ENCODE results near the gene CENPE. TPM values are rescaled to one million over a fixed set of nuclear protein-coding genes. Genes with fewer than 3 reads are reported as not detected.
"Not testable (repeated sequence)": the region's sequence is repeated elsewhere in the genome, so short reads cannot be mapped to it uniquely, and the experiment has no call there.

Gene CENPE
- total RNA-seq, 1 experiment from 2014 or later = 38.1 TPM

- Histone ChIP-seq H2BK12ac (ENCODE audit: insufficient read length, low read depth, low read length) (no peak overlapping the region), H4K20me1 (ENCODE audit: control insufficient read depth, insufficient read depth, insufficient read length) (no peaks in the 10 kb centered on the region), H2BK15ac (ENCODE audit: low read depth, low read length) (no peak overlapping the region), H3K79me2 (ENCODE audit: insufficient read depth, low read length) (no peaks in the 10 kb centered on the region), H4K5ac (ENCODE audit: insufficient read length, low read depth, low read length) (no peak overlapping the region), H2BK20ac (ENCODE audit: low read depth, low read length, poor library complexity, severe bottlenecking) (no peak overlapping the region), H3K27me3 (ENCODE audit: insufficient read depth, low read length) (no peaks in the 10 kb centered on the region), H3K4ac (ENCODE audit: low read depth, low read length) (no peak overlapping the region), H3K27ac (ENCODE audit: insufficient read length, low read depth, low read length) (no peak overlapping the region), H4K91ac (ENCODE audit: insufficient read length, low read depth, low read length) (no peak overlapping the region), H2BK120ac (ENCODE audit: low read depth, low read length, poor library complexity, severe bottlenecking) (no peak overlapping the region), H3K4me2 (ENCODE audit: insufficient read depth, insufficient read length, low read length) (no peak overlapping the region), H3K23ac (ENCODE audit: insufficient read length, low read depth, low read length) (no peak overlapping the region), H3K9ac (ENCODE audit: extremely low read depth, insufficient read length, low read length) (no peak overlapping the region), H4K8ac (replicated peaks; ENCODE audit: insufficient read length, low read depth, low read length) (no peak overlapping the region), H3K23me2 (ENCODE audit: insufficient read length, low read depth, low read length, poor library complexity, severe bottlenecking) (no peaks in the 10 kb centered on the region), H3K79me1 (ENCODE audit: insufficient read depth, low read depth, low read length, poor library complexity, severe bottlenecking) (no peaks in the 10 kb centered on the region), H3K56ac (ENCODE audit: insufficient read length, low read depth, low read length) (no peak overlapping the region), H3K4me1 (ENCODE audit: insufficient read depth, low read length) (no peaks in the 10 kb centered on the region), H3K18ac (ENCODE audit: insufficient read length, low read depth, low read length) (no peak overlapping the region), H2BK5ac (ENCODE audit: insufficient read length, low read length) (no peak overlapping the region), H3K9me3 (ENCODE audit: control insufficient read depth, low read depth, low read length) (no peaks in the 10 kb centered on the region), H3K14ac (ENCODE audit: insufficient read depth, low read length) (no peak overlapping the region), H2AK5ac (ENCODE audit: insufficient read length, low read length) (no peak overlapping the region), H3T11ph (ENCODE audit: low read length) (no peak overlapping the region), H2AFZ (ENCODE audit: low read length) (no peak overlapping the region)
- no CpG with 5 or more reads among the region's 1 CpG for WGBS (ENCODE audit: extremely low coverage, insufficient read length, low lambda C conversion rate)
- DNase-seq = no peak
- no peak overlapping the region for H3K27ac Mint-ChIP-seq
- H3K4me1 Mint-ChIP-seq = no peaks in the 10 kb centered on the region
- TF ChIP-seq, protein P1, sequence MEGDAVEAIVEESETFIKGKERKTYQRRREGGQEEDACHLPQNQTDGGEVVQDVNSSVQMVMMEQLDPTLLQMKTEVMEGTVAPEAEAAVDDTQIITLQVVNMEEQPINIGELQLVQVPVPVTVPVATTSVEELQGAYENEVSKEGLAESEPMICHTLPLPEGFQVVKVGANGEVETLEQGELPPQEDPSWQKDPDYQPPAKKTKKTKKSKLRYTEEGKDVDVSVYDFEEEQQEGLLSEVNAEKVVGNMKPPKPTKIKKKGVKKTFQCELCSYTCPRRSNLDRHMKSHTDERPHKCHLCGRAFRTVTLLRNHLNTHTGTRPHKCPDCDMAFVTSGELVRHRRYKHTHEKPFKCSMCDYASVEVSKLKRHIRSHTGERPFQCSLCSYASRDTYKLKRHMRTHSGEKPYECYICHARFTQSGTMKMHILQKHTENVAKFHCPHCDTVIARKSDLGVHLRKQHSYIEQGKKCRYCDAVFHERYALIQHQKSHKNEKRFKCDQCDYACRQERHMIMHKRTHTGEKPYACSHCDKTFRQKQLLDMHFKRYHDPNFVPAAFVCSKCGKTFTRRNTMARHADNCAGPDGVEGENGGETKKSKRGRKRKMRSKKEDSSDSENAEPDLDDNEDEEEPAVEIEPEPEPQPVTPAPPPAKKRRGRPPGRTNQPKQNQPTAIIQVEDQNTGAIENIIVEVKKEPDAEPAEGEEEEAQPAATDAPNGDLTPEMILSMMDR (conservative IDR thresholded peaks at IDR 0.05) = no peak
- no peak overlapping the region for H3K4me3 Mint-ChIP-seq
- H3K9me3 Mint-ChIP-seq = peaks cover 33 to 44% of the 10 kb centered on the region in 2 experiments
- peaks cover 10 to 35% (median 31%) of the 10 kb centered on the region in 3 experiments for H3K36me3 Mint-ChIP-seq (ENCODE audit: insufficient read depth in 1 of 3, low read depth in 3 of 3)
- peaks cover 4% of the 10 kb centered on the region for H3K27me3 Mint-ChIP-seq (ENCODE audit: low read depth)
Observed at GRCh38 chr4:103244251-103244650, 46.1 kb upstream of the CENPE start.

- not testable (repeated sequence) for H3K4me3 Mint-ChIP-seq; H2AK5ac ChIP-seq (ENCODE audit: insufficient read length, low read length); H4K8ac ChIP-seq (replicated peaks; ENCODE audit: insufficient read length, low read depth, low read length); H3K27me3 ChIP-seq (ENCODE audit: insufficient read depth, low read length); H3K79me1 ChIP-seq (ENCODE audit: insufficient read depth, low read depth, low read length, poor library complexity, severe bottlenecking); H2BK20ac ChIP-seq (ENCODE audit: low read depth, low read length, poor library complexity, severe bottlenecking); H3K4ac ChIP-seq (ENCODE audit: low read depth, low read length); H2AFZ ChIP-seq (ENCODE audit: low read length); H3T11ph ChIP-seq (ENCODE audit: low read length); H3K23ac ChIP-seq (ENCODE audit: insufficient read length, low read depth, low read length); H3K18ac ChIP-seq (ENCODE audit: insufficient read length, low read depth, low read length); H2BK15ac ChIP-seq (ENCODE audit: low read depth, low read length); H3K79me2 ChIP-seq (ENCODE audit: insufficient read depth, low read length); H3K4me2 ChIP-seq (ENCODE audit: insufficient read depth, insufficient read length, low read length); H3K56ac ChIP-seq (ENCODE audit: insufficient read length, low read depth, low read length); H3K4me1 Mint-ChIP-seq; H2BK120ac ChIP-seq (ENCODE audit: low read depth, low read length, poor library complexity, severe bottlenecking); H3K14ac ChIP-seq (ENCODE audit: insufficient read depth, low read length); H4K91ac ChIP-seq (ENCODE audit: insufficient read length, low read depth, low read length); H2BK5ac ChIP-seq (ENCODE audit: insufficient read length, low read length); H4K5ac ChIP-seq (ENCODE audit: insufficient read length, low read depth, low read length); H3K23me2 ChIP-seq (ENCODE audit: insufficient read length, low read depth, low read length, poor library complexity, severe bottlenecking); H3K9ac ChIP-seq (ENCODE audit: extremely low read depth, insufficient read length, low read length); H3K4me1 ChIP-seq (ENCODE audit: insufficient read depth, low read length); H2BK12ac ChIP-seq (ENCODE audit: insufficient read length, low read depth, low read length); DNase-seq; H3K27me3 Mint-ChIP-seq (ENCODE audit: low read depth); H3K27ac Mint-ChIP-seq; H3K9me3 ChIP-seq (ENCODE audit: control insufficient read depth, low read depth, low read length); H4K20me1 ChIP-seq (ENCODE audit: control insufficient read depth, insufficient read depth, insufficient read length); H3K27ac ChIP-seq (ENCODE audit: insufficient read length, low read depth, low read length)
- Mint-ChIP-seq H3K36me3 (ENCODE audit: insufficient read depth in 1 of 3, low read depth in 3 of 3) (peaks cover 19 to 29% (median 26%) of the 10 kb centered on the region in 3 experiments), H3K9me3 (peaks cover 22 to 30% of the 10 kb centered on the region in 2 experiments; a peak in 4 of 5 replicates)
- no CpG with 5 or more reads among the region's 3 CpGs for WGBS (ENCODE audit: extremely low coverage, insufficient read length, low lambda C conversion rate)
Observed at GRCh38 chr4:103230938-103231337, 32.8 kb upstream of the CENPE start.

All from H9 (cell line).